Breast epithelium (tissue), 4 donors: ENCODE results near the gene NEK6. TPM values are rescaled to one million over a fixed set of nuclear protein-coding genes. Genes with fewer than 3 reads are reported as not detected.

ENCODE experiments used
- DNase-seq, 2 donors: peaks; one replicate each; pipeline ENCODE4 v3.0.0-alpha.2; 2019; ENCODE audit warnings: low spot score in 2 of 2
- H3K27ac ChIP-seq, 2 donors: fragments of 200-600 bp; sonication (generic) in 1 of 2; one replicate each; pipeline ENCODE4 v1.5.1; 2016 to 2019; ENCODE audit warnings: mild to moderate bottlenecking in 1 of 2
- H3K27me3 ChIP-seq, 2 donors: fragments of 200-600 bp; sonication (generic) in 1 of 2; one replicate each; pipeline versions ENCODE4 v1.5.1 to v1.6.0; 2017 to 2019; ENCODE audit warnings: control low read depth in 1 of 2, mild to moderate bottlenecking in 1 of 2
- H3K36me3 ChIP-seq: fragments of 200-600 bp; one replicate; pipeline ENCODE4 v1.5.1; 2019
- H3K4me1 ChIP-seq, 2 donors: fragments of 200-600 bp; sonication (generic); one replicate each; pipeline ENCODE4 v1.5.1; 2016 to 2019; ENCODE audit warnings: control low read depth in 1 of 2
- H3K4me3 ChIP-seq, 3 donors: fragments of 200-600 bp; sonication (generic); 1 replicate in 2 of 3; 2 replicates in 1 of 3; pipeline ENCODE4 v1.5.1; 2016 to 2019; ENCODE audit warnings: mild to moderate bottlenecking in 3 of 3, moderate library complexity in 2 of 3
- H3K9me3 ChIP-seq, 2 donors: fragments of 200-600 bp; sonication (generic) in 1 of 2; one replicate each; pipeline ENCODE4 v1.5.1; 2016 to 2019; ENCODE audit warnings: control low read depth in 1 of 2
- CTCF ChIP-seq, 3 donors: fragments of 450-650 bp; IDR thresholded peaks; one replicate each; pipeline ENCODE4 v1.5.1; 2016 to 2017; ENCODE audit warnings: antibody characterized with exemption in 3 of 3, mild to moderate bottlenecking in 3 of 3, moderate library complexity in 3 of 3
- POLR2A ChIP-seq: fragments of 450-650 bp; IDR thresholded peaks from one replicate; pipeline ENCODE4 v1.6.1; 2016; ENCODE audit warnings: antibody characterized with exemption, mild to moderate bottlenecking, moderate library complexity
- POLR2AphosphoS5 ChIP-seq, 3 donors: sonication (generic); formaldehyde crosslinking; IDR thresholded peaks; one replicate each; pipeline ENCODE4 v1.6.1; 2017; ENCODE audit warnings: antibody characterized with exemption in 3 of 3
- intact Hi-C: fragments of 100-400 bp; cut with DNase I; formaldehyde crosslinking; loops from one replicate; pipeline ENCODE4 v1.15.1; 2023; ENCODE audit warnings: low total_unique reads
- total RNA-seq, 3 donors: library from RNA; depleted of rRNA; stranded (reverse); fragments of >200 nt; gene quantifications; one replicate each; pipeline ENCODE4 v1.1.0, GENCODE V29; 2016

The NEK6 gene
- total RNA-seq, 3 donors from 2014 or later, result 17.8 to 31.5 (median 22.2) TPM

- H3K36me3 ChIP-seq, result no peaks in the 10 kb centered on the region
- peaks cover 16 to 29% of the 10 kb centered on the region in 2 donors for H3K4me1 ChIP-seq
- intact Hi-C loops, result no loop called here
- TF ChIP-seq POLR2AphosphoS5 (IDR thresholded peaks at IDR 0.05) (no peak), POLR2A (no peak), CTCF (IDR thresholded peaks at IDR 0.05) (no peak)
- H3K27ac ChIP-seq, result peak overlapping the region; percentile 36 to 87
- no peak for DNase-seq
- H3K9me3 ChIP-seq, result no peaks in the 10 kb centered on the region
- no peaks in the 10 kb centered on the region for H3K27me3 ChIP-seq
- peak overlapping the region in 1 of 3 donors; percentile 21 for H3K4me3 ChIP-seq
Measured at GRCh38 chr9:124263213-124263612, 5.5 kb downstream of the NEK6 start.

- H3K4me1 ChIP-seq, result peaks cover 16 to 29% of the 10 kb centered on the region in 2 donors
- intact Hi-C loops, result no loop called here
- peak overlapping the region in 1 of 3 donors; percentile 21 for H3K4me3 ChIP-seq
- H3K27me3 ChIP-seq, result no peaks in the 10 kb centered on the region
- no peaks in the 10 kb centered on the region for H3K36me3 ChIP-seq
- H3K9me3 ChIP-seq, result no peaks in the 10 kb centered on the region
- H3K27ac ChIP-seq, result peak overlapping the region; percentile 36 to 87
- no peak for DNase-seq
- TF ChIP-seq POLR2A, result no peak
Measured at GRCh38 chr9:124263800-124264426, 6.2 kb downstream of the NEK6 start.

GRCh38 chr9:124264823-124265233 lies 7.1 kb downstream of the NEK6 start:
- Histone ChIP-seq H3K27me3 (no peaks in the 10 kb centered on the region), H3K4me1 (peaks cover 14 to 30% of the 10 kb centered on the region in 2 donors), H3K4me3 (no peak overlapping the region), H3K36me3 (no peaks in the 10 kb centered on the region), H3K27ac (no peak overlapping the region), H3K9me3 (no peaks in the 10 kb centered on the region)
- TF ChIP-seq POLR2A, result no peak
- no peak for TF ChIP-seq CTCF (IDR thresholded peaks at IDR 0.05)
- TF ChIP-seq POLR2AphosphoS5 (IDR thresholded peaks at IDR 0.05), result no peak
- intact Hi-C loops, result no loop called here
- DNase-seq, result no peak

- intact Hi-C loops, result no loop called here
- no peaks in the 10 kb centered on the region for H3K36me3 ChIP-seq
- DNase-seq, result no peak
- no peak overlapping the region for H3K4me3 ChIP-seq
- H3K27ac ChIP-seq, result peak overlapping the region; percentile 82 to 83
- no peaks in the 10 kb centered on the region for H3K27me3 ChIP-seq
- no peaks in the 10 kb centered on the region for H3K9me3 ChIP-seq
- TF ChIP-seq POLR2AphosphoS5 (IDR thresholded peaks at IDR 0.05) (no peak), POLR2A (no peak), CTCF (IDR thresholded peaks at IDR 0.05) (no peak)
- H3K4me1 ChIP-seq, result peaks cover 19 to 38% of the 10 kb centered on the region in 2 donors
Measured at GRCh38 chr9:124265551-124265950, 7.8 kb downstream of the NEK6 start.

GRCh38 chr9:124266139-124266825 lies 8.5 kb downstream of the NEK6 start:
- DNase-seq, result no peak
- no peaks in the 10 kb centered on the region for H3K27me3 ChIP-seq
- H3K27ac ChIP-seq, result peak overlapping the region; percentile 82 to 83
- no peaks in the 10 kb centered on the region for H3K9me3 ChIP-seq
- no peak for TF ChIP-seq POLR2AphosphoS5 (IDR thresholded peaks at IDR 0.05)
- TF ChIP-seq CTCF (IDR thresholded peaks at IDR 0.05), result no peak
- no peak for TF ChIP-seq POLR2A
- no peaks in the 10 kb centered on the region for H3K36me3 ChIP-seq
- H3K4me3 ChIP-seq, result no peak overlapping the region
- peaks cover 22 to 38% of the 10 kb centered on the region in 2 donors for H3K4me1 ChIP-seq
- intact Hi-C loops, result no loop called here
